GM12878 (cell line): ENCODE data around the gene ITPR2. TPM values are rescaled to one million over a fixed set of nuclear protein-coding genes. Genes with fewer than 3 reads are reported as not detected.
A peak's percentile ranks its signal among the peaks of the same experiment; 100 is the strongest.

Experiments used
- ATAC-seq: fragments of 200-7000 bp; cut with Tn5 transposase; 3 replicates; pipeline ENCODE4 v1.9.1; 2020; ENCODE audit warnings: mild to moderate bottlenecking, moderate library complexity
- BruUV-seq: library from RNA; stranded (reverse); fragments of 400-500 nt; replicated peaks from 2 replicates; lab custom pipeline; 2021; lab: Mats Ljungman, UMichigan
- CTCF ChIA-PET: fragments of 300-600 bp; sonication (Branson Sonifier 250); formaldehyde crosslinking; extraction: SDS; loops from one replicate; lab custom pipeline; 2021; ENCODE audit warnings: inconsistent platforms; lab: Yijun Ruan, JAX
- POLR2A ChIA-PET: fragments of 350-600 bp; formaldehyde crosslinking; extraction: SDS; loops from one replicate; lab custom pipeline; 2021; ENCODE audit warnings: inconsistent platforms; lab: Charles Lee
- RAD21 ChIA-PET: fragments of 300-600 bp; sonication (Branson Sonifier 250); formaldehyde crosslinking; loops from one replicate; lab custom pipeline; 2023; ENCODE audit warnings: antibody characterized with exemption; ENCODE audit not compliant: unreplicated experiment; lab: Charles Lee
- SMC1A ChIA-PET: fragments of 300-600 bp; sonication (Branson Sonifier 250); formaldehyde crosslinking; loops from one replicate; lab custom pipeline; 2023; ENCODE audit not compliant: unreplicated experiment, uncharacterized antibody; lab: Charles Lee
- DNase-seq: peaks from one replicate; pipeline ENCODE4 v3.0.0-alpha.2; 2011; ENCODE audit warnings: low read depth, low spot score
- FAIRE-seq: peaks from 3 replicates; lab custom pipeline; 2011; peaks lifted over from hg19 to GRCh38; lab: Jason Lieb, UNC
- H2AFZ ChIP-seq: 2 replicates; pipeline ENCODE4 v1.6.0; 2011; ENCODE audit warnings: low read depth, low read length, control low read depth; ENCODE audit not compliant: control insufficient read depth
- H3K27ac ChIP-seq: 2 replicates; pipeline ENCODE4 v1.5.1; 2011; ENCODE audit warnings: control low read depth; ENCODE audit not compliant: control insufficient read depth, insufficient read depth
- H3K27me3 ChIP-seq, 2 experiments: replicated peaks in 1 of 2; 2 replicates each; pipeline versions ENCODE4 v1.6.0 to v1.6.1; 2011; ENCODE audit warnings: low read length in 1 of 2; ENCODE audit not compliant: control insufficient read depth in 2 of 2, insufficient read depth in 2 of 2
- H3K36me3 ChIP-seq, 2 experiments: 2 replicates each; pipeline ENCODE4 v1.5.1; 2011; ENCODE audit warnings: low read length in 1 of 2; ENCODE audit not compliant: control insufficient read depth in 2 of 2, insufficient read depth in 2 of 2
- H3K4me1 ChIP-seq: 2 replicates; pipeline ENCODE4 v1.6.1; 2011; ENCODE audit warnings: mild to moderate bottlenecking, low read length, moderate library complexity, mixed read lengths; ENCODE audit not compliant: control insufficient read depth, insufficient read depth
- H3K4me2 ChIP-seq: 2 replicates; pipeline ENCODE4 v1.6.0; 2011; ENCODE audit warnings: control low read depth; ENCODE audit not compliant: control insufficient read depth, insufficient read depth
- H3K4me3 ChIP-seq: fragments of 200-600 bp; sonication (generic); 2 replicates; pipeline ENCODE4 v1.5.1; 2016
- H3K79me2 ChIP-seq: 2 replicates; pipeline ENCODE4 v1.6.0; 2011; ENCODE audit warnings: low read length; ENCODE audit not compliant: control insufficient read depth, insufficient read depth
- H3K9ac ChIP-seq: 2 replicates; pipeline ENCODE4 v1.8.0; 2011; ENCODE audit warnings: low read length, control low read depth, mixed read lengths; ENCODE audit not compliant: control insufficient read depth, insufficient read depth
- H3K9me3 ChIP-seq: replicated peaks from 3 replicates; pipeline ENCODE4 v1.5.1; 2011; ENCODE audit warnings: mild to moderate bottlenecking, low read length; ENCODE audit not compliant: control insufficient read depth, insufficient read depth
- H4K20me1 ChIP-seq: 2 replicates; pipeline ENCODE4 v1.6.0; 2011; ENCODE audit not compliant: control insufficient read depth, insufficient read depth
- ATF7 ChIP-seq: fragments of 450-650 bp; IDR thresholded peaks from 2 replicates; pipeline ENCODE4 v1.6.1; 2016; ENCODE audit warnings: low read depth, mild to moderate bottlenecking
- BMI1 ChIP-seq: fragments of 450-650 bp; IDR thresholded peaks from 2 replicates; pipeline ENCODE4 v1.6.1; 2016; ENCODE audit warnings: mild to moderate bottlenecking, moderate library complexity, borderline replicate concordance
- CHD4 ChIP-seq: fragments of 200-600 bp; sonication (generic); IDR thresholded peaks from 2 replicates; pipeline ENCODE4 v1.6.1; 2016; ENCODE audit warnings: mild to moderate bottlenecking
- FOXK2 ChIP-seq: fragments of 450-650 bp; IDR thresholded peaks from 2 replicates; pipeline ENCODE4 v1.6.1; 2017; ENCODE audit warnings: mild to moderate bottlenecking, moderate library complexity
- MTA2 ChIP-seq: fragments of 450-650 bp; IDR thresholded peaks from 2 replicates; pipeline ENCODE4 v1.6.1; 2016; ENCODE audit warnings: low read depth, mild to moderate bottlenecking, moderate library complexity
- PAX8 ChIP-seq: fragments of 450-650 bp; IDR thresholded peaks from 2 replicates; pipeline ENCODE4 v1.6.1; 2017; ENCODE audit warnings: mild to moderate bottlenecking, moderate library complexity
- SMAD1 ChIP-seq: fragments of 450-650 bp; IDR thresholded peaks from 2 replicates; pipeline ENCODE4 v1.6.1; 2018; ENCODE audit warnings: mild to moderate bottlenecking, low read depth; ENCODE audit not compliant: partially characterized antibody
- SMARCA5 ChIP-seq: fragments of 450-650 bp; IDR thresholded peaks from 2 replicates; pipeline ENCODE4 v1.6.1; 2017; ENCODE audit warnings: mild to moderate bottlenecking
- SMC3 ChIP-seq: IDR thresholded peaks from 2 replicates; pipeline ENCODE4 v1.6.1; 2011; ENCODE audit warnings: low read length, improper control_type of control experiment, borderline replicate concordance
- ZNF217 ChIP-seq: fragments of 450-650 bp; IDR thresholded peaks from 2 replicates; pipeline ENCODE4 v1.6.1; 2017; ENCODE audit warnings: antibody characterized with exemption, mild to moderate bottlenecking
- WGBS: methylation state at CpG from one replicate; pipeline ENCODE4 v1.1.6; 2016; ENCODE audit warnings: low lambda C conversion rate; ENCODE audit not compliant: insufficient replicate concordance, insufficient coverage; ENCODE audit errors: missing lambda C conversion rate; 5-methylcytosine and 5-hydroxymethylcytosine counted together
- in situ Hi-C: fragments of 300-500 bp; cut with MboI; formaldehyde crosslinking; loops from 9 replicates; pipeline ENCODE4 v1.14.3; 2018; ENCODE audit warnings: mixed read lengths
- intact Hi-C: fragments of 100-400 bp; cut with micrococcal nuclease; formaldehyde crosslinking; loops from one replicate; pipeline ENCODE4 v1.14.2; 2022; ENCODE audit not compliant: unreplicated experiment
- polyA plus RNA-seq, 11 experiments: library from polyadenylated mRNA; depleted of rRNA in 4 of 11; unstranded in 6 of 11; stranded (reverse) in 5 of 11; fragments of >200 nt; fragmentation: Nextera tagmentation in 4 of 11; fragmentation: Illumina TruSeq in 1 of 11; extraction: Ambion mirVana in 4 of 11; extraction: Trizol in 1 of 11; gene quantifications; 1 replicate in 1 of 11; 2 replicates in 10 of 11; pipeline versions ENCODE4 v1.2.1 to v1.2.3, GENCODE V29; 2011 to 2016; ENCODE audit warnings: inconsistent platforms in 2 of 11, missing spikeins in 2 of 11, low read depth in 1 of 11
- total RNA-seq, 4 experiments: library from RNA; depleted of rRNA in 3 of 4; stranded (reverse); fragments of >200 nt in 3 of 4; fragmentation: Illumina TruSeq in 1 of 4; extraction: Trizol in 1 of 4; gene quantifications; 2 replicates each; pipeline versions ENCODE4 v1.2.1 to v1.2.3, GENCODE V29; 2013 to 2021
- TF ChIP-seq, protein P1 (sequence below): fragments of 450-650 bp; conservative IDR thresholded peaks from 2 replicates; pipeline ENCODE4 v1.6.1; 2017; ENCODE audit warnings: mild to moderate bottlenecking, moderate library complexity
- TF ChIP-seq, protein P2 (sequence below): IDR thresholded peaks from 2 replicates; pipeline ENCODE4 v1.6.1; 2012; ENCODE audit warnings: low read depth, low read length, improper control_type of control experiment
- TF ChIP-seq, protein P3 (sequence below): IDR thresholded peaks from 2 replicates; pipeline ENCODE4 v1.6.1; 2012; ENCODE audit warnings: low read length, inconsistent platforms
- TF ChIP-seq, protein P4 (sequence below): IDR thresholded peaks from 2 replicates; pipeline ENCODE4 v1.6.1; 2011; ENCODE audit warnings: mild to moderate bottlenecking, low read depth, low read length, moderate library complexity; ENCODE audit not compliant: insufficient replicate concordance
- TF ChIP-seq, protein P5 (sequence below), 3 experiments: IDR thresholded peaks in 2 of 3; conservative IDR thresholded peaks in 1 of 3; 2 replicates each; pipeline ENCODE4 v1.5.1; 2011; ENCODE audit warnings: low read depth in 3 of 3, low read length in 3 of 3, mild to moderate bottlenecking in 3 of 3, control low read depth in 2 of 3, moderate library complexity in 2 of 3, inconsistent platforms in 1 of 3, mixed read lengths in 1 of 3; ENCODE audit not compliant: control insufficient read depth in 2 of 3, insufficient read depth in 1 of 3; ENCODE audit errors: extremely low read depth in 1 of 3
- TF ChIP-seq, protein P6 (sequence below): fragments of 450-650 bp; IDR thresholded peaks from 2 replicates; pipeline ENCODE4 v1.6.1; 2016; ENCODE audit warnings: mild to moderate bottlenecking

Gene ITPR2
- total and polyA plus RNA-seq, 10 of the 15 experiments (the other 5 are each of a cell fraction or from before 2014, with no cell fraction given), result 7.5 to 76.2 (median 47.1) TPM

DNA sequence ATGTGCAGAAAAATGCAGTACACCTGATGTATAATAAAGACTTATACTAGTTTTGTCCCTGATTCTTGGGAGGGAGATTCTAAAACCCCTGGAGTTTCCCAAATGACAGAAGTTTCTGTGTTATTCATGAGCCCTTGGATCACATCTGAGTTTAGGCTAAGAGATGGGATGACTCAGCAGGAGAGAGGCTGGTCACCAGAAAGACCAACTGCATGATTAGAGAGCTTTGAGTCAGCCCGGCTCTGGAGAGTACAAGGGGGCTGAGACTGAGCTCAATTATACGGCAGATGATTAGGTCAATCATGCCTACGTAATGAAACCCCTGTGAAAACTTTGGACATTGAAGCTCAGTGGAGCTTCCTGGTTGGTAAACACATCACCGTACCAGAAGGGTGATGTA lies 463.4 kb downstream of the ITPR2 start:
- DNase-seq (no peak), ATAC-seq (peak; percentile 30; the same call in 1 of the 3 replicates), FAIRE-seq (no peak)
- intact Hi-C loops (no loop called here), in situ Hi-C loops (no loop called here)
- Histone ChIP-seq H2AFZ (no peak overlapping the region), H3K27ac (no peak overlapping the region), H3K36me3 (no peaks in the 10 kb centered on the region), H3K9me3 (no peaks in the 10 kb centered on the region), H3K4me3 (no peak overlapping the region), H3K4me1 (no peaks in the 10 kb centered on the region), H4K20me1 (no peaks in the 10 kb centered on the region), H3K4me2 (no peak overlapping the region), H3K9ac (no peak overlapping the region), H3K79me2 (no peaks in the 10 kb centered on the region), H3K27me3 (no peaks in the 10 kb centered on the region)
- ChIA-PET CTCF (interaction anchor here (0.8 kb wide), 2 partner anchors 8 to 276 kb away, joined by 3 to 4 read pairs; no protein-coding TSS in a partner anchor), SMC1A (interaction anchor here (0.5 to 1.4 kb wide), 5 partner anchors 9 to 214 kb away, joined by 3 to 5 read pairs (median 3); no protein-coding TSS in a partner anchor), POLR2A (interaction anchor here (0.5 kb wide), 1 partner anchor 194 kb away, joined by 4 read pairs; no protein-coding TSS in a partner anchor), RAD21 (interaction anchor here (1.3 kb wide), 1 partner anchor 246 kb away, joined by 3 read pairs; no protein-coding TSS in a partner anchor)
- 23% methylated on average over 4 of the region's 4 CpGs for WGBS
- BruUV-seq, result no TSS peak
- TF ChIP-seq, protein P1, sequence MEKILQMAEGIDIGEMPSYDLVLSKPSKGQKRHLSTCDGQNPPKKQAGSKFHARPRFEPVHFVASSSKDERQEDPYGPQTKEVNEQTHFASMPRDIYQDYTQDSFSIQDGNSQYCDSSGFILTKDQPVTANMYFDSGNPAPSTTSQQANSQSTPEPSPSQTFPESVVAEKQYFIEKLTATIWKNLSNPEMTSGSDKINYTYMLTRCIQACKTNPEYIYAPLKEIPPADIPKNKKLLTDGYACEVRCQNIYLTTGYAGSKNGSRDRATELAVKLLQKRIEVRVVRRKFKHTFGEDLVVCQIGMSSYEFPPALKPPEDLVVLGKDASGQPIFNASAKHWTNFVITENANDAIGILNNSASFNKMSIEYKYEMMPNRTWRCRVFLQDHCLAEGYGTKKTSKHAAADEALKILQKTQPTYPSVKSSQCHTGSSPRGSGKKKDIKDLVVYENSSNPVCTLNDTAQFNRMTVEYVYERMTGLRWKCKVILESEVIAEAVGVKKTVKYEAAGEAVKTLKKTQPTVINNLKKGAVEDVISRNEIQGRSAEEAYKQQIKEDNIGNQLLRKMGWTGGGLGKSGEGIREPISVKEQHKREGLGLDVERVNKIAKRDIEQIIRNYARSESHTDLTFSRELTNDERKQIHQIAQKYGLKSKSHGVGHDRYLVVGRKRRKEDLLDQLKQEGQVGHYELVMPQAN, result no peak
- TF ChIP-seq SMARCA5 (no peak), FOXK2 (no peak), PAX8 (no peak), ZNF217 (no peak), MTA2 (no peak), SMAD1 (no peak), BMI1 (no peak), SMC3 (no peak), ATF7 (no peak), CHD4 (no peak)
- TF ChIP-seq, protein P2, sequence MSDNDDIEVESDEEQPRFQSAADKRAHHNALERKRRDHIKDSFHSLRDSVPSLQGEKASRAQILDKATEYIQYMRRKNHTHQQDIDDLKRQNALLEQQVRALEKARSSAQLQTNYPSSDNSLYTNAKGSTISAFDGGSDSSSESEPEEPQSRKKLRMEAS, result no peak
- TF ChIP-seq, protein P3, sequence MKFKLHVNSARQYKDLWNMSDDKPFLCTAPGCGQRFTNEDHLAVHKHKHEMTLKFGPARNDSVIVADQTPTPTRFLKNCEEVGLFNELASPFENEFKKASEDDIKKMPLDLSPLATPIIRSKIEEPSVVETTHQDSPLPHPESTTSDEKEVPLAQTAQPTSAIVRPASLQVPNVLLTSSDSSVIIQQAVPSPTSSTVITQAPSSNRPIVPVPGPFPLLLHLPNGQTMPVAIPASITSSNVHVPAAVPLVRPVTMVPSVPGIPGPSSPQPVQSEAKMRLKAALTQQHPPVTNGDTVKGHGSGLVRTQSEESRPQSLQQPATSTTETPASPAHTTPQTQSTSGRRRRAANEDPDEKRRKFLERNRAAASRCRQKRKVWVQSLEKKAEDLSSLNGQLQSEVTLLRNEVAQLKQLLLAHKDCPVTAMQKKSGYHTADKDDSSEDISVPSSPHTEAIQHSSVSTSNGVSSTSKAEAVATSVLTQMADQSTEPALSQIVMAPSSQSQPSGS, result no peak
- TF ChIP-seq, protein P4, sequence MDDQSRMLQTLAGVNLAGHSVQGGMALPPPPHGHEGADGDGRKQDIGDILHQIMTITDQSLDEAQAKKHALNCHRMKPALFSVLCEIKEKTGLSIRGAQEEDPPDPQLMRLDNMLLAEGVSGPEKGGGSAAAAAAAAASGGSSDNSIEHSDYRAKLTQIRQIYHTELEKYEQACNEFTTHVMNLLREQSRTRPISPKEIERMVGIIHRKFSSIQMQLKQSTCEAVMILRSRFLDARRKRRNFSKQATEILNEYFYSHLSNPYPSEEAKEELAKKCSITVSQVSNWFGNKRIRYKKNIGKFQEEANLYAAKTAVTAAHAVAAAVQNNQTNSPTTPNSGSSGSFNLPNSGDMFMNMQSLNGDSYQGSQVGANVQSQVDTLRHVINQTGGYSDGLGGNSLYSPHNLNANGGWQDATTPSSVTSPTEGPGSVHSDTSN, result no peak
- TF ChIP-seq, protein P5, sequence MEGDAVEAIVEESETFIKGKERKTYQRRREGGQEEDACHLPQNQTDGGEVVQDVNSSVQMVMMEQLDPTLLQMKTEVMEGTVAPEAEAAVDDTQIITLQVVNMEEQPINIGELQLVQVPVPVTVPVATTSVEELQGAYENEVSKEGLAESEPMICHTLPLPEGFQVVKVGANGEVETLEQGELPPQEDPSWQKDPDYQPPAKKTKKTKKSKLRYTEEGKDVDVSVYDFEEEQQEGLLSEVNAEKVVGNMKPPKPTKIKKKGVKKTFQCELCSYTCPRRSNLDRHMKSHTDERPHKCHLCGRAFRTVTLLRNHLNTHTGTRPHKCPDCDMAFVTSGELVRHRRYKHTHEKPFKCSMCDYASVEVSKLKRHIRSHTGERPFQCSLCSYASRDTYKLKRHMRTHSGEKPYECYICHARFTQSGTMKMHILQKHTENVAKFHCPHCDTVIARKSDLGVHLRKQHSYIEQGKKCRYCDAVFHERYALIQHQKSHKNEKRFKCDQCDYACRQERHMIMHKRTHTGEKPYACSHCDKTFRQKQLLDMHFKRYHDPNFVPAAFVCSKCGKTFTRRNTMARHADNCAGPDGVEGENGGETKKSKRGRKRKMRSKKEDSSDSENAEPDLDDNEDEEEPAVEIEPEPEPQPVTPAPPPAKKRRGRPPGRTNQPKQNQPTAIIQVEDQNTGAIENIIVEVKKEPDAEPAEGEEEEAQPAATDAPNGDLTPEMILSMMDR (IDR thresholded peaks at IDR 0.05 in 2 of 3, conservative IDR thresholded peaks at IDR 0.05 in 1 of 3; ENCODE audit: control insufficient read depth in 2 of 3, extremely low read depth in 1 of 3, insufficient read depth in 1 of 3, low read depth in 3 of 3, low read length in 3 of 3), result no peak
- TF ChIP-seq, protein P6, sequence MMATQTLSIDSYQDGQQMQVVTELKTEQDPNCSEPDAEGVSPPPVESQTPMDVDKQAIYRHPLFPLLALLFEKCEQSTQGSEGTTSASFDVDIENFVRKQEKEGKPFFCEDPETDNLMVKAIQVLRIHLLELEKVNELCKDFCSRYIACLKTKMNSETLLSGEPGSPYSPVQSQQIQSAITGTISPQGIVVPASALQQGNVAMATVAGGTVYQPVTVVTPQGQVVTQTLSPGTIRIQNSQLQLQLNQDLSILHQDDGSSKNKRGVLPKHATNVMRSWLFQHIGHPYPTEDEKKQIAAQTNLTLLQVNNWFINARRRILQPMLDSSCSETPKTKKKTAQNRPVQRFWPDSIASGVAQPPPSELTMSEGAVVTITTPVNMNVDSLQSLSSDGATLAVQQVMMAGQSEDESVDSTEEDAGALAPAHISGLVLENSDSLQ, result no peak
